HCT116 (cell line): ENCODE results near the gene RNF186. TPM values are rescaled to one million over a fixed set of nuclear protein-coding genes. Genes with fewer than 3 reads are reported as not detected.

ENCODE experiments used
- ATAC-seq: fragments of 200-7000 bp; cut with Tn5 transposase; 2 replicates; pipeline ENCODE4 v1.9.1; 2020; ENCODE audit warnings: mild to moderate bottlenecking, moderate library complexity
- BruUV-seq: library from RNA; stranded (reverse); fragments of 400-500 nt; replicated peaks from 2 replicates; lab custom pipeline; 2021; lab: Mats Ljungman, UMichigan
- CTCF ChIA-PET: fragments of 300-600 bp; sonication (Branson Sonifier 250); formaldehyde crosslinking; loops from one replicate; lab custom pipeline; 2021; ENCODE audit warnings: antibody characterized with exemption; lab: Charles Lee
- POLR2A ChIA-PET: fragments of 300-600, 350-600 bp; sonication (Branson Sonifier 250); formaldehyde crosslinking; loops from one replicate; lab custom pipeline; 2021; ENCODE audit warnings: antibody characterized with exemption; lab: Charles Lee
- RAD21 ChIA-PET, 2 experiments: fragments of 300-600 bp; sonication (Branson Sonifier 250); formaldehyde crosslinking; loops; one replicate each; lab custom pipeline; 2023; ENCODE audit warnings: low total read pairs in 2 of 2; ENCODE audit not compliant: uncharacterized antibody in 2 of 2, unreplicated experiment in 2 of 2, low non-redundant PET in 1 of 2; lab: Charles Lee
- DNase-seq: peaks from one replicate; pipeline ENCODE4 v3.0.0-alpha.2; 2010; ENCODE audit warnings: low read depth, low spot score
- H2AFZ ChIP-seq: fragments of 200-600 bp; shearing (Covaris generic), sonication (generic); 2 replicates; pipeline ENCODE4 v1.6.1; 2017; ENCODE audit warnings: low read depth, mixed run types, mixed read lengths, antibody characterized with exemption, low read length; ENCODE audit not compliant: poor library complexity, severe bottlenecking
- H3K27ac ChIP-seq: 2 replicates; pipeline ENCODE4 v1.5.1; 2012; ENCODE audit warnings: low read depth, low read length
- H3K27me3 ChIP-seq: fragments of 200-600 bp; sonication (generic); 2 replicates; pipeline ENCODE4 v1.6.1; 2016; ENCODE audit warnings: mixed run types, low read length, mixed read lengths; ENCODE audit not compliant: insufficient read depth
- H3K36me3 ChIP-seq, 2 experiments: fragments of 200-500 bp in 1 of 2; fragments of 200-600 bp in 1 of 2; sonication (Bioruptor generic) in 1 of 2; sonication (generic) in 1 of 2; 2 replicates each; pipeline versions ENCODE4 v1.5.1 to v1.6.1; 2014 to 2016; ENCODE audit warnings: low read length in 2 of 2, inconsistent platforms in 1 of 2, mixed read lengths in 1 of 2, mixed run types in 1 of 2; ENCODE audit not compliant: insufficient read depth in 2 of 2, control insufficient read depth in 1 of 2
- H3K4me1 ChIP-seq, 2 experiments: fragments of 200-600 bp in 1 of 2; sonication (generic) in 1 of 2; 2 replicates each; pipeline versions ENCODE4 v1.5.1 to v1.6.1; 2012 to 2017; ENCODE audit warnings: low read length in 2 of 2, inconsistent platforms in 1 of 2, mild to moderate bottlenecking in 1 of 2, mixed read lengths in 1 of 2, mixed run types in 1 of 2, moderate library complexity in 1 of 2; ENCODE audit not compliant: insufficient read depth in 2 of 2, control insufficient read depth in 1 of 2
- H3K4me2 ChIP-seq: fragments of 200-600 bp; sonication (generic); 2 replicates; pipeline ENCODE4 v1.6.1; 2017; ENCODE audit warnings: mixed run types, low read length, mixed read lengths
- H3K4me3 ChIP-seq, 2 experiments: fragments of 200-600 bp in 1 of 2; sonication (generic) in 1 of 2; replicated peaks in 1 of 2; 2 replicates each; pipeline ENCODE4 v1.5.1; 2011 to 2016; ENCODE audit warnings: low read length in 2 of 2, control low read depth in 1 of 2, low read depth in 1 of 2, mild to moderate bottlenecking in 1 of 2, mixed read lengths in 1 of 2, mixed run types in 1 of 2
- H3K79me2 ChIP-seq: fragments of 200-600 bp; sonication (generic); 2 replicates; pipeline ENCODE4 v1.6.1; 2017; ENCODE audit warnings: mild to moderate bottlenecking, mixed run types, low read length, moderate library complexity, mixed read lengths; ENCODE audit not compliant: insufficient read depth
- H3K9ac ChIP-seq: fragments of 200-600 bp; sonication (generic); 2 replicates; pipeline ENCODE4 v1.6.1; 2016; ENCODE audit warnings: low read length, mixed read lengths
- H3K9me2 ChIP-seq: fragments of 200-600 bp; sonication (generic), shearing (Covaris generic); 2 replicates; pipeline ENCODE4 v1.6.1; 2017; ENCODE audit warnings: mixed run types, mild to moderate bottlenecking, moderate library complexity; ENCODE audit not compliant: insufficient read depth
- H3K9me3 ChIP-seq, 2 experiments: fragments of 200-500 bp in 1 of 2; fragments of 200-600 bp in 1 of 2; sonication (Bioruptor generic) in 1 of 2; sonication (generic) in 1 of 2; 2 replicates each; pipeline ENCODE4 v1.6.1; 2014 to 2017; ENCODE audit warnings: low read length in 2 of 2, mixed read lengths in 2 of 2, inconsistent platforms in 1 of 2, low read depth in 1 of 2, mild to moderate bottlenecking in 1 of 2, mixed run types in 1 of 2, moderate library complexity in 1 of 2; ENCODE audit not compliant: control insufficient read depth in 1 of 2, insufficient read depth in 1 of 2
- H4K20me1 ChIP-seq: fragments of 200-600 bp; sonication (generic), shearing (Covaris generic); 2 replicates; pipeline ENCODE4 v1.6.1; 2017; ENCODE audit warnings: mixed run types, mild to moderate bottlenecking, moderate library complexity; ENCODE audit not compliant: insufficient read depth
- ATF3 ChIP-seq: IDR thresholded peaks from 2 replicates; pipeline ENCODE4 v1.6.1; 2012
- EGR1 ChIP-seq: IDR thresholded peaks from 2 replicates; pipeline ENCODE4 v1.6.1; 2012; ENCODE audit warnings: low read depth
- ELF1 ChIP-seq: IDR thresholded peaks from 2 replicates; pipeline ENCODE4 v1.6.1; 2012; ENCODE audit warnings: low read depth, borderline replicate concordance
- EZH2 ChIP-seq: fragments of 200-600 bp; sonication (generic); IDR thresholded peaks from 2 replicates; pipeline ENCODE4 v1.6.1; 2017; ENCODE audit warnings: antibody characterized with exemption, mixed run types
- FOSL1 ChIP-seq: IDR thresholded peaks from 2 replicates; pipeline ENCODE4 v1.6.1; 2012; ENCODE audit warnings: low read depth
- MAX ChIP-seq: IDR thresholded peaks from 2 replicates; pipeline ENCODE4 v1.6.1; 2012
- POLR2A ChIP-seq: IDR thresholded peaks from 2 replicates; pipeline ENCODE4 v1.7.0; 2011; ENCODE audit warnings: borderline replicate concordance; ENCODE audit not compliant: insufficient read depth, insufficient read length; ENCODE audit errors: extremely low read depth
- POLR2AphosphoS5 ChIP-seq: IDR thresholded peaks from 2 replicates; pipeline ENCODE4 v1.6.1; 2011; ENCODE audit warnings: mild to moderate bottlenecking, low read depth, low read length, moderate library complexity
- TCF7L2 ChIP-seq: IDR thresholded peaks from 2 replicates; pipeline ENCODE4 v1.7.0; 2011; ENCODE audit warnings: borderline replicate concordance, inconsistent platforms; ENCODE audit not compliant: insufficient read depth, insufficient read length; ENCODE audit errors: extremely low read depth
- YY1 ChIP-seq: IDR thresholded peaks from 2 replicates; pipeline ENCODE4 v1.6.1; 2011; ENCODE audit warnings: low read length, low read depth, moderate library complexity, mild to moderate bottlenecking; ENCODE audit not compliant: insufficient replicate concordance; ENCODE audit errors: extremely low read depth
- ZFX ChIP-seq: fragments of 450-650 bp; IDR thresholded peaks from 2 replicates; pipeline ENCODE4 v1.6.1; 2017
- ZNF274 ChIP-seq: fragments of 200-500 bp; sonication (Bioruptor generic); IDR thresholded peaks from 2 replicates; pipeline ENCODE4 v1.6.1; 2014; ENCODE audit warnings: mild to moderate bottlenecking, low read depth, low read length, inconsistent platforms
- intact Hi-C: fragments of 100-400 bp; cut with micrococcal nuclease; formaldehyde crosslinking; loops from 2 replicates; pipeline ENCODE4 v1.10.0; 2022
- total RNA-seq: library from RNA; stranded (reverse); gene quantifications from one replicate; pipeline ENCODE4 v1.2.1, GENCODE V29; 2021; ENCODE audit not compliant: unreplicated experiment
- TF ChIP-seq, protein P1 (sequence below), 3 experiments: fragments of 200-600 bp in 1 of 3; sonication (generic) in 1 of 3; IDR thresholded peaks in 2 of 3; conservative IDR thresholded peaks in 1 of 3; 2 replicates each; pipeline ENCODE4 v1.5.1; 2012 to 2017; ENCODE audit warnings: low read depth in 2 of 3, low read length in 2 of 3, antibody characterized with exemption in 1 of 3, borderline replicate concordance in 1 of 3, control low read depth in 1 of 3, mild to moderate bottlenecking in 1 of 3, mixed read lengths in 1 of 3, mixed run types in 1 of 3, moderate library complexity in 1 of 3; ENCODE audit not compliant: insufficient read depth in 1 of 3

The RNF186 gene
- total RNA-seq, 1 experiment from 2014 or later, result not detected

- DNase-seq (no peak), ATAC-seq (no peak)
- H3K27ac ChIP-seq, result no peak overlapping the region
- peaks cover 0 to 4% of the 10 kb centered on the region in 2 experiments; a peak in 3 of 4 replicates for H3K4me1 ChIP-seq
- H3K36me3 ChIP-seq, result no peaks in the 10 kb centered on the region
- H3K9ac ChIP-seq, result no peak overlapping the region
- H3K9me2 ChIP-seq, result no peaks in the 10 kb centered on the region
- no peak overlapping the region for H3K4me3 ChIP-seq
- intact Hi-C loops, result no loop called here
- ChIA-PET POLR2A (no interaction called here), CTCF (no interaction called here), RAD21 (no interaction called here)
- H3K79me2 ChIP-seq, result no peaks in the 10 kb centered on the region
- TF ChIP-seq ATF3 (no peak), TCF7L2 (no peak), YY1 (no peak), ZNF274 (no peak), ELF1 (no peak), ZFX (no peak), EGR1 (no peak), FOSL1 (no peak), POLR2A (no peak), EZH2 (no peak), MAX (no peak), POLR2AphosphoS5 (no peak)
- TF ChIP-seq, protein P1, sequence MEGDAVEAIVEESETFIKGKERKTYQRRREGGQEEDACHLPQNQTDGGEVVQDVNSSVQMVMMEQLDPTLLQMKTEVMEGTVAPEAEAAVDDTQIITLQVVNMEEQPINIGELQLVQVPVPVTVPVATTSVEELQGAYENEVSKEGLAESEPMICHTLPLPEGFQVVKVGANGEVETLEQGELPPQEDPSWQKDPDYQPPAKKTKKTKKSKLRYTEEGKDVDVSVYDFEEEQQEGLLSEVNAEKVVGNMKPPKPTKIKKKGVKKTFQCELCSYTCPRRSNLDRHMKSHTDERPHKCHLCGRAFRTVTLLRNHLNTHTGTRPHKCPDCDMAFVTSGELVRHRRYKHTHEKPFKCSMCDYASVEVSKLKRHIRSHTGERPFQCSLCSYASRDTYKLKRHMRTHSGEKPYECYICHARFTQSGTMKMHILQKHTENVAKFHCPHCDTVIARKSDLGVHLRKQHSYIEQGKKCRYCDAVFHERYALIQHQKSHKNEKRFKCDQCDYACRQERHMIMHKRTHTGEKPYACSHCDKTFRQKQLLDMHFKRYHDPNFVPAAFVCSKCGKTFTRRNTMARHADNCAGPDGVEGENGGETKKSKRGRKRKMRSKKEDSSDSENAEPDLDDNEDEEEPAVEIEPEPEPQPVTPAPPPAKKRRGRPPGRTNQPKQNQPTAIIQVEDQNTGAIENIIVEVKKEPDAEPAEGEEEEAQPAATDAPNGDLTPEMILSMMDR (IDR thresholded peaks at IDR 0.05 in 2 of 3, conservative IDR thresholded peaks at IDR 0.05 in 1 of 3; ENCODE audit: borderline replicate concordance in 1 of 3, insufficient read depth in 1 of 3, low read depth in 2 of 3, low read length in 2 of 3), result no peak
- no peak overlapping the region for H2AFZ ChIP-seq
- H3K4me2 ChIP-seq, result no peak overlapping the region
- BruUV-seq, result no TSS peak
- H4K20me1 ChIP-seq, result no peaks in the 10 kb centered on the region
- H3K9me3 ChIP-seq, result no peaks in the 10 kb centered on the region
- H3K27me3 ChIP-seq, result no peaks in the 10 kb centered on the region
These were observed 43.7 kb downstream of the RNF186 start for GRCh38 chr1:19771350-19771749.
